Duodenal mucosa (tissue), 2 donors: ENCODE results near the gene KRTDAP.
"Not testable (repeated sequence)": the region's sequence is repeated elsewhere in the genome, so short reads cannot be mapped to it uniquely, and the experiment has no call there.

ENCODE experiments used
- H3K27ac ChIP-seq: one replicate; pipeline ENCODE4 v1.7.0; 2013; ENCODE audit warnings: low read depth, low read length
- H3K27me3 ChIP-seq, 2 donors: one replicate each; pipeline ENCODE4 v1.7.0; 2013; ENCODE audit warnings: low read length in 2 of 2, control low read depth in 1 of 2; ENCODE audit not compliant: insufficient read depth in 2 of 2, control insufficient read depth in 1 of 2
- H3K36me3 ChIP-seq, 2 donors: one replicate each; pipeline ENCODE4 v1.7.0; 2013; ENCODE audit warnings: low read length in 2 of 2, control low read depth in 1 of 2; ENCODE audit not compliant: insufficient read depth in 2 of 2, control insufficient read depth in 1 of 2
- H3K4me1 ChIP-seq, 2 donors: one replicate each; pipeline ENCODE4 v1.7.0; 2013; ENCODE audit warnings: low read length in 2 of 2, control low read depth in 1 of 2; ENCODE audit not compliant: insufficient read depth in 2 of 2, control insufficient read depth in 1 of 2
- H3K4me3 ChIP-seq, 2 donors: one replicate each; pipeline ENCODE4 v1.7.0; 2013; ENCODE audit warnings: low read length in 2 of 2, low read depth in 1 of 2
- H3K9ac ChIP-seq, 2 donors: one replicate each; pipeline ENCODE4 v1.7.0; 2013; ENCODE audit warnings: low read length in 2 of 2, low read depth in 1 of 2
- H3K9me3 ChIP-seq, 2 donors: one replicate each; pipeline ENCODE4 v1.7.0; 2013; ENCODE audit warnings: low read length in 2 of 2, control low read depth in 1 of 2; ENCODE audit not compliant: control insufficient read depth in 1 of 2

KRTDAP gene

DNA sequence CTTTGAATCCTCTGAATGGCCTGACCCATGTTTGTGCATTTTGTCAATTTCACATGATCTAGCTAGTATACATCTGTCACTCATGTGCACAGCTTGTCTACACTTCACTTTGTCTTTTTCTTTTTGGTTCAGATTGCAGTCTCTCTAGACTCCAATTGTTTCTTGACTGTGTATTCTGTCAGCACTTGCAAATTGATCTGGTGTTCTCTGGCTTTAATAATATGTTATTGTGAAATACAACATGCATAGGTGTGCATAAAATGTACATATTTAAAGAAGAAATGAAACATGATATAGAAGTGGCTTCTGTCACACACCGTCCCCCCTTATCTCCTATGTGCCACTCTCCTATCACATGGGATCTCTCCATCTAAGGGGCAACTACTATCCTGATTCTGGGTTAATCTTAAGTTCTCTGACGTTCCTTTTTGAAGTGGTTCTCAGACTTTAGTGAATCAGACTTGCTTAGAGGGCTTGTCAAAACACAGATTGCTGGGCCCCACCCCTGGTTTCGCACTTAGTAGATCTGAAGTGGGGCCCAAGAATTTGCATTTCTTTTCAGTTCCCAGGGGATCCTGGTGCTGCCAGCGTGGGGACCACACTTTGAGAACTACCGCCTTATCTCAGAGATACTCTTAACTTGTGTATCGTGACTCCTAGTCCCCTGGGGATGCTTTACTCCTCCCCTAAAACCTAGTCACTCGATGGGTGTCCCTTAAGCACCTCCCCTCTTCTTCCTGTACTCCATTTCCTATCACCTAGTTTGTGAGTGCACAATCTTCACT lies 5.8 kb downstream of the KRTDAP start:
- Histone ChIP-seq H3K27me3 (peaks cover 0 to 3% of the 10 kb centered on the region in 2 donors), H3K4me3 (no peak overlapping the region), H3K9ac (no peak overlapping the region), H3K27ac (no peak overlapping the region), H3K9me3 (no peaks in the 10 kb centered on the region), H3K36me3 (no peaks in the 10 kb centered on the region), H3K4me1 (peaks cover 0 to 4% of the 10 kb centered on the region in 2 donors)

DNA sequence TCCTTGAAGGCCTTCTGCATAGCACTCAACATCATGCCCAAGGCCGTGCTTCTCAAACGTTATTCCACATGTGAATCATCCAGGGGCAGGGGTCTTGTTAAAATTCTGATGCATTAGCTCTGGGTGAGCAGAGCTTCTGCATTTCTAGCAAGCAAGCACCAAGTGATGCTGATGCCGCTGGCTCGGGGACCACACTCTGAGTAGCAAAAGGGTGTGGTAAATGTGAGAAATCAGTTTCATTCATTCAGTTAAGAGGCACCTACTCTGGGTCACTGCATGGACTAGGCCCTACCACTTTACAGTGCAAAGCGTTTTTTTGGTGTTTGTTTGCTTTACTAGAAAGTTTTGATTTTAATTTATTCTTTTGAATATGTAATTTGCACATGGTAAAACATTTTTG lies 7.2 kb downstream of the KRTDAP start:
- no peaks in the 10 kb centered on the region for H3K9me3 ChIP-seq
- no peak overlapping the region for H3K4me3 ChIP-seq
- no peak overlapping the region for H3K27ac ChIP-seq
- H3K9ac ChIP-seq, result no peak overlapping the region
- no peaks in the 10 kb centered on the region for H3K36me3 ChIP-seq
- H3K4me1 ChIP-seq, result peaks cover 0 to 4% of the 10 kb centered on the region in 2 donors
- H3K27me3 ChIP-seq, result peaks cover 0 to 3% of the 10 kb centered on the region in 2 donors

DNA sequence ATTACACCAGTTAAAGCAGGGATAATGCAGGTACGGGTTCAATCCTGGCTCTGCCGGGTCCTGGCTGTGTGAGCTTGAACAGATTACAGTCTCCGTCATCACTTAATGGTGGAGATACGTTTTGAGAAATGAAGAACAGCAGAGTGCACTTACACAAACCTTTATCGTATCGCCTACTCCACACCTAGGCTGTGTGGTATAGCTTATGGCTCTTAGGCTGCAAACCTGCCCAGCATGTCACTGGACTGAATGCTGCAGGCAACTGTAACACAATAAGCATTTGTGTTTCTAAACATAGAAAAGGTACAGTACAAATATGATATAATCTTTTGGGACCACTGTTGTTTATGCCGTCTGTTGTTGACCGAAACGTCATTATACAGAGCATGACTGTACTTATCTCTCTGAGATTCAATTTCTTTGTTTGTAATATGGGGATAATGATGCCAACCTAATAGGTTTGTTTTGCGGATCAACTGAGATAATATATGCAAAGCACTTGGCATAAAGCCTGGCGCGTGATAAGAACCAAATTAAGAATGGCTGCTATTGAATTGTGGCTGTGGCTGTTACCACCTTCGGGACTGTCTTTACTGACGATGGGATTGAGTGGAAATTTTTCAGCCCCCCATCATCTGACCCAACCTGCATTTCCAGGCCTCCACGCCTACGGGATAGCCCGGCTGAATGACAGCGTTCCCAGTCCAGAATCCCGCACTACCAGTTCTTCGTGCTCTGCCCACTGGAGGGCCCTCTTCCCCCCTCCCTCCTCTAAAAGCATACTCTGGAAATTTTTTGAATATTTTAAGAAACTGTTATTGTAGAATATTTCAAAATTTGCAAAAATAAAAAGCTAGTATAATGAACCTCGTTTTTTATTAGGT lies 11.2 kb downstream of the KRTDAP start:
- no peak overlapping the region for H3K9ac ChIP-seq
- H3K36me3 ChIP-seq, result no peaks in the 10 kb centered on the region
- H3K27ac ChIP-seq, result no peak overlapping the region
- no peaks in the 10 kb centered on the region for H3K4me1 ChIP-seq
- H3K4me3 ChIP-seq, result no peak overlapping the region
- H3K9me3 ChIP-seq, result no peaks in the 10 kb centered on the region
- no peaks in the 10 kb centered on the region for H3K27me3 ChIP-seq

DNA sequence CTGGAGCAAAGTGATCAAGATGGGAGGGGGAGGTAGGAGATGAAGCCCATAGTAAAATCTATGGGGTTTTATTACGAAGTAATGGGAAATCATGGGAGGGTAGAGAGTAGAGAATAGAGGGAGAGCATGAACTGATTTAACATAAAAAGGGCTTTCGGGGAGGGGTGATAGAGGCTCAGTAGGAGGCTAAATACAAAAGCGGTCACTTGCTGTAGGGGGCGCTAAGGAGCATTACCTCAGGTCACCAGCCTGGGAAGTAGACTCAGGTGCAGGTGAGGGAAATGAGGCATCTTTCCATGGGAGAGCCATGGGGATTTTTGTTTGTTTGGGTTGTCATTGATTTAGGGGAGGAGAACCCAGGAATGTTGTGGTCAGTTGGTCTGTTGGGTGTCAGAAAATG lies 14.1 kb downstream of the KRTDAP start:
- no peak overlapping the region for H3K4me3 ChIP-seq
- H3K4me1 ChIP-seq, result no peaks in the 10 kb centered on the region
- no peak overlapping the region for H3K9ac ChIP-seq
- H3K36me3 ChIP-seq, result no peaks in the 10 kb centered on the region
- H3K27me3 ChIP-seq, result no peaks in the 10 kb centered on the region
- no peak overlapping the region for H3K27ac ChIP-seq
- no peaks in the 10 kb centered on the region for H3K9me3 ChIP-seq

DNA sequence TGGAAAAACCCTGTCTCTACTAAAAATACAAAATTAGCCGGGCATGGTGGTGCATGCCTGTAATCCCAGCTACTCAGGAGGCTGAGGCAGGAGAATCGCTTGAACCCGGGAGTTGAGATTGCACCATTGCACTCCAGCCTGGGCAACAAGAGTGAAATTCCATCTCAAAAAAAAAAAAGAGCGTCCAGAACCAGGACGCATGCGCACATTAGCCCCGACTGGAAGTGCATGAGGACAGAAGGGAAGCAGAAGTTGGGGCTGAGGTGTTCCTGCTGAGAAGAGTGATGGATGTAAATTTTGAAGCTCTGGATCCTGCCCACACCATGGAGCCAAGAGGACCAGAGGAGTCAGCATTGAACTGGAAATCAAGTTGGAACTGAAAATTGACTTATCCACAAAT lies 15.7 kb downstream of the KRTDAP start:
- H3K27me3 ChIP-seq, H3K9me3 ChIP-seq, H3K4me3 ChIP-seq, H3K27ac ChIP-seq, H3K4me1 ChIP-seq, H3K36me3 ChIP-seq, H3K9ac ChIP-seq: not testable (repeated sequence)

DNA sequence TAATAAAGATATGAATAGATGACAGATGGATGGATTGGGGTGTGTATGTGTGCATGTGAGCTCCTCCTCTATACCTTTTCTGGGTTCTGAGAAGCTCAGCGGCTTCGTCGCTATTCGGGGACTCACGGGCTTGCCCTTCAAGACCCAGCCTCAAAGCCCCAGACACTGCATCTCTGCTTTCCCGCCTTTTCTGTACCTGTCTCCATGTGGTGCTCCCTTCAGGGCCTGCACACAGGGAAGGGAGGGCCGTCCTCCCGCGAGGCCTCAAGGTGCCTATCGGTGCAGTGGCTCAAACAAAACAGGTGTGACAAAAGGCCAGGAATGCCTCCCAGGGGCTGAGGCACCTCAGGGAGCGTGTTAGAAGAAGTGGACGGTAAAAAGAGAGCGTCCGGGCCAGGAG lies 16.2 kb downstream of the KRTDAP start:
- H3K4me3 ChIP-seq, result no peak overlapping the region
- H3K9me3 ChIP-seq, result no peaks in the 10 kb centered on the region
- H3K27ac ChIP-seq, result no peak overlapping the region
- H3K36me3 ChIP-seq, result no peaks in the 10 kb centered on the region
- H3K27me3 ChIP-seq, result no peaks in the 10 kb centered on the region
- no peak overlapping the region for H3K9ac ChIP-seq
- H3K4me1 ChIP-seq, result no peaks in the 10 kb centered on the region

DNA sequence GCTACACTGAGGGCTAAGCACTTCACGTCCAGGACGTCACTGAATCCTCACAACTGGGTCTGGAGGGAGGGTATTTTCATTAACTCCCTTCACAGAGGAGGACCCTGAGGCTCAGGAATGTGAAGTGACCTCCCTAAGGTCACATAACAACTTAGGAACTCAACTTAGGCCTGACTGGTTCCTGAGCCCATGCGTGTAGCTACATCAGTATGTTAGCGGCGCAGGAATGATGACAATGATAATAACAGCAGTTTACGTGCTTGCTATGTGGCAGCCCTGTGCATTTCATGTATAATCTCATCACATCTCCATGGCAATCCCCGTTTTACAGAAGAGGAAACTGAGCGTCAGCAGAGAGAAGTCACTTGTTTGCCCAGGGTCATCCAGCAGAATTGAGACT lies 18.3 kb downstream of the KRTDAP start:
- Histone ChIP-seq H3K27me3 (no peaks in the 10 kb centered on the region), H3K9ac (no peak overlapping the region), H3K36me3 (no peaks in the 10 kb centered on the region), H3K9me3 (no peaks in the 10 kb centered on the region), H3K4me3 (no peak overlapping the region), H3K4me1 (no peaks in the 10 kb centered on the region), H3K27ac (no peak overlapping the region)

DNA sequence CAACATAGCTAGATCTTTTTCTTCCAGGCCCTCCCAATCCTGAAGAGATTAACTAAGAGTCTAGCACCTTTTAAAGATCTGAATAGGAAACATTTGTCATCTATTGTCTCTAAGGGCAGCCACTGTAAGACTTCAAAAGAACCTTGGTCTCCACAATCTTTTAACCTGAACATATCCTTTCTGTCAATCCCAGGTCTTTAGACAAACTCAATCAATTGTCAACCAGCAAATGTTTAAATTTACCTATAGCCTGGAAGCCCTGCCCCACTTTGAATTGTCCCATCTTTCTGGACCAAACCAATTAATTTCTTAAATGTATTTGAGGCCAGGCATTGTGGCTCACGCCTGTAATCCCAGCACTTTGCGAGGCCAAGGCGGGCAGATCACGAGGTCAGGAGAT lies 19.2 kb downstream of the KRTDAP start:
- not testable (repeated sequence) for H3K4me3 ChIP-seq, H3K9me3 ChIP-seq, H3K4me1 ChIP-seq, H3K27me3 ChIP-seq, H3K27ac ChIP-seq, H3K36me3 ChIP-seq, H3K9ac ChIP-seq

DNA sequence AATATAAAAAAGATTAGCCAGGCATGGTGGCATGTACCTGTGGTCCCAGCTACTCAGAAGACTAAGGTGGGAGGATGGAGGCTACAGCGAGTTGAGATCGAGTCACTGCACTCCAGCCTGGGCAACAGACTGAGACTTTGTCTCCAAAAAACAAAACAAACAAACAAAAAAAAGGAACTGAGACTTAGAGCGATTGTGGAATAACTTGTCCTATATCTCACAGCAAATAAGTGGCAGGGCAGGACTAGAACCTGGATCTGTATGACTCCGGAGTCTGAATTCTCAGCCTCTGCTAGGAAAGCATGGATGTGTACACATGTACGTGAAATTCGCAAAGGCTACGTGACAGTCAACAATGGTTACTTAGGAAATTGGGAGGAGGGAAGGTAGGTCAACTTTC lies 20.1 kb downstream of the KRTDAP start:
- Histone ChIP-seq H3K36me3 (no peaks in the 10 kb centered on the region), H3K4me1 (no peaks in the 10 kb centered on the region), H3K4me3 (no peak overlapping the region), H3K9me3 (no peaks in the 10 kb centered on the region), H3K27me3 (no peaks in the 10 kb centered on the region), H3K9ac (no peak overlapping the region), H3K27ac (no peak overlapping the region)

DNA sequence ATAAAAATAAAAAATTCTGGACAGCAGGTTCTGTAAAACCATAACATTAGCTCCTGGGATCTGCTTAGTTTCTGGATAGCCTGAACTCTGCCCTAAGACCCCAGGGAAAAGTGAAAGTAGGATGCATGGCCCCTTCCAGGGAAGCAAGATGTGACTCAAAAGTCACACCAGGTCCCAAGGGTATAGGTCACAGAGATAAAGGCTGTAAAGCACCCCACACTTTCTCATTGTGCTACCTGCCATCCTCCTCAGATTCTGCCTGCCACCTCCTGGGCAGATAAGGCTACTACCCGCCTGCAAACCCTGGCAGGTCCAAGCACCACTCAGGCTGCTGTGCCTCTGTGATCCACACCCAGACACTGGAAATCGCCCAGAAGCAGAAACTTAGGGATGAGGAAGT lies 21.6 kb downstream of the KRTDAP start:
- H3K9ac ChIP-seq, result no peak overlapping the region
- H3K4me3 ChIP-seq, result no peak overlapping the region
- no peaks in the 10 kb centered on the region for H3K9me3 ChIP-seq
- H3K27me3 ChIP-seq, result no peaks in the 10 kb centered on the region
- H3K4me1 ChIP-seq, result no peaks in the 10 kb centered on the region
- H3K27ac ChIP-seq, result no peak overlapping the region
- H3K36me3 ChIP-seq, result no peaks in the 10 kb centered on the region
